T-helper 2 cell (primary cell): ENCODE results near the gene NPAT.
"Not testable (repeated sequence)": the region's sequence is repeated elsewhere in the genome, so short reads cannot be mapped to it uniquely, and the experiment has no call there.

Source experiments
- DNase-seq, 5 experiments: peaks; one replicate each; pipeline versions ENCODE4 v3.0.0 to v3.0.0-alpha.2; 2012 to 2022

Gene NPAT

GRCh38 chr11:108148556-108148955, 73.9 kb downstream of the NPAT start:
- DNase-seq = no peak

DNA sequence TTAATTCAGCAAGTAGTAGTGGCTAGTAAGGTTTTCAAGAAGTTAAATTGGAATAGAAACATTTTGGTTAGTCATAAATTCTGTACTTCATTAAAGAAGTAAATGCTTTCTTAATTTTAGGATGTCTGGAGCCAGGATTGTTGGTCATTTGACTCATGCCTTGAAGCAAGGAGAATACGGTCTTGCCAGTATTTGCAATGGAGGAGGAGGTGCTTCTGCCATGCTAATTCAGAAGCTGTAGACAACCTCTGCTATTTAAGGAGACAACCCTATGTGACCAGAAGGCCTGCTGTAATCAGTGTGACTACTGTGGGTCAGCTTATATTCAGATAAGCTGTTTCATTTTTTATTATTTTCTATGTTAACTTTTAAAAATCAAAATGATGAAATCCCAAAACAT, 75.3 kb downstream of the NPAT start:
- no peak for DNase-seq

DNA sequence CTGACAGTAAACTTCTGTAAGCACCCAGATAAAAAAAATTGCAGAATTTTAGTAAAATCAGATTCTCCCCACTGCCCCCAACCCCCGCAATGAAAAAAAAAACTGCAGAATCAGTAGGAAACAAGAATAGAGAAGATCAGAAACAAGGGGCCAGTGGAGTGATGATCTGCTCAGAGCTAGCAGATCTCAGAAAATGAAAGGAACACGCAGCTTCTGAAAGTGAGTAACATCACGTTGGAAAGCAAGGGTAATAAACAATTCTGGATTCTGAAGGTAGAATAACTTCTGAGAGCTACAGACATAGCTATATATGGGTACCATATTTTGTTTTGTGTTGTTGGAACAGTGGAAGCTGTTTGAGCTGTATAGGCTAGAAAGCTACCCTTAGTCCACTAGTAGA, 77.8 kb downstream of the NPAT start:
- no peak for DNase-seq

GRCh38 chr11:108142304-108142703, 80.1 kb downstream of the NPAT start:
- no peak for DNase-seq

- DNase-seq = peak in 1 of 5 experiments; percentile 24
These were observed 85.2 kb downstream of the NPAT start for GRCh38 chr11:108137212-108137611.

DNA sequence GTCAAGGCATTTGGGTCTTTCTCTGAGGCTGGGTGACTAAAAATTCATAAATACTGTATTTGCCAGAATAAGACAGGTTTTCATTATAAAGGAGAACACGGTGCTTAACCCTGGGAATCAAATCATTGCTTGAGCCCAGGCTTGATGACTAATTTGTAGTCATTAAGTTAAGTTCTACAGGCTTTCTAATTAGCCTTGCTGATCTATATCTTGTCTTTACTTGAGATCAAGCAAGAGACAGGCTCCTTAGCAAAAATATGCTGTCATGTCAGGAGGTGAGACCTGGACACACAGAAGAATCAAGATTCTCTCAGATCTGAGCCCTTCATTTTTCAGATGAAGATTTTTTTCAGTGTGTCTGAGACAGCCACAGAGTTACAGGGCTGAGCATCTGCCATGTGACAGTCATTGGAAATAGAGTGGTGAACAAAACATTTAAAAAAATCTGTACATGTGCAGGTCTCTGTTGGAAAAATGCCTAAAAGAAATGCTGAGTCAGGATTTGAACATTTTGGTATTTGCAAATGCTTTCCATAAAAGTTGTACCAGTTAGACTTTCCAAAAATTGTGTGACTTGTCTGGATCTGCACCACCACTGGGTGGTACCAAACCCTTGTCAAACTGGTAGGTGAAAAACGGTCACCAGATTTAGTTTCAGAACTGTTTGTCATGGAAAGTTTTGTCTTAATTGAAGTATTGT, 86.4 kb downstream of the NPAT start:
- peak in 1 of 5 experiments; percentile 76 for DNase-seq

DNA sequence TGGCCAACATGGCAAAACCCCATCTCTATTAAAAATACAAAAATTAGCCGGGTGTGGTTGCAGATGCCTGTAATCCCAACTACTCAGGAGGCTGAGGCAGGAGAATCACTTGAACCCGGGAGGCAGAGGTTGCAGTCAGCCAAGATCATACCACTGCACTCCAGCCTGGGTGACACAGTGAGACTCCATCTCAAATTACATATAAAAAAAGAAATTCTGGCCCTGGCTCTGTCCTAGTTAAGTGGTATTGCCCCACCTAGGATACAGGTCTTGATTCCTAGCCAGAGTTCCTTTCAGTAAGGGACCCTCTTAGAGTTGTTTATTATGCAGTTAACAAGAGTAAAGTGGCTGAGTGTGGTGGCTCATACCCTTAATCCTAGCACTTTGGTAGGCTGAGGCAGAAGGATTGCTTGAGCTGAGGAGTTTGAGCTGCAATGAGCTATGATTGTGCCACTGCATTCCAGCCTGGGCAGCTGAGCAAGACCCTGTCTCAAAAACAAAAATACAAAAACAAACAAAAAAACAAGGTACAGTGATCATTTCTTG, 89.4 kb downstream of the NPAT start:
- not testable (repeated sequence) for DNase-seq

GRCh38 chr11:108131993-108132392, 90.4 kb downstream of the NPAT start:
- no peak for DNase-seq

GRCh38 chr11:108128772-108129171, 93.7 kb downstream of the NPAT start:
- DNase-seq = no peak

GRCh38 chr11:108125096-108125495, 97.3 kb downstream of the NPAT start:
- no peak for DNase-seq

DNA sequence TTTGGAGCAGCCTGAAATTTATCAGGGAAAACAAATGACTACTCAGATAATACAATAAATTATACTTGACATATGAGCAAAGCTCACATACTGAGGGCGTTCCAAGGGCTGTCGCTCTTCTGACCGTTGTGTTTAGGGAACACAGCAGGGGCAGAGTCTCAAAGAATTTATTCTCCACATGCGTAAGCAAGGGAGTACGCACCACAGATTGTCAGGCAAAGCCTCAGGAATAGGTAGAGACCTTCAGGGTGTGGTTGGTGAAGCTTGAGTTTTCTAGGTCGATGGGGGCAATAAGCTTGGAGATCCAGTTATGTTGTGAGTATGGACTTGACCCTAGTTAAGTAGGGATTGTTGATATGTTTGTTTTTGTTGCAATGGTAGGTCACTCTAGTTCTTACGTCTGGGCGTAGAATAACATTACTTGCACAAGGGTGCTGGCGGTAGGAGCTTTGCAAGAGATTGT, 100.2 kb downstream of the NPAT start:
- no peak for DNase-seq

DNA sequence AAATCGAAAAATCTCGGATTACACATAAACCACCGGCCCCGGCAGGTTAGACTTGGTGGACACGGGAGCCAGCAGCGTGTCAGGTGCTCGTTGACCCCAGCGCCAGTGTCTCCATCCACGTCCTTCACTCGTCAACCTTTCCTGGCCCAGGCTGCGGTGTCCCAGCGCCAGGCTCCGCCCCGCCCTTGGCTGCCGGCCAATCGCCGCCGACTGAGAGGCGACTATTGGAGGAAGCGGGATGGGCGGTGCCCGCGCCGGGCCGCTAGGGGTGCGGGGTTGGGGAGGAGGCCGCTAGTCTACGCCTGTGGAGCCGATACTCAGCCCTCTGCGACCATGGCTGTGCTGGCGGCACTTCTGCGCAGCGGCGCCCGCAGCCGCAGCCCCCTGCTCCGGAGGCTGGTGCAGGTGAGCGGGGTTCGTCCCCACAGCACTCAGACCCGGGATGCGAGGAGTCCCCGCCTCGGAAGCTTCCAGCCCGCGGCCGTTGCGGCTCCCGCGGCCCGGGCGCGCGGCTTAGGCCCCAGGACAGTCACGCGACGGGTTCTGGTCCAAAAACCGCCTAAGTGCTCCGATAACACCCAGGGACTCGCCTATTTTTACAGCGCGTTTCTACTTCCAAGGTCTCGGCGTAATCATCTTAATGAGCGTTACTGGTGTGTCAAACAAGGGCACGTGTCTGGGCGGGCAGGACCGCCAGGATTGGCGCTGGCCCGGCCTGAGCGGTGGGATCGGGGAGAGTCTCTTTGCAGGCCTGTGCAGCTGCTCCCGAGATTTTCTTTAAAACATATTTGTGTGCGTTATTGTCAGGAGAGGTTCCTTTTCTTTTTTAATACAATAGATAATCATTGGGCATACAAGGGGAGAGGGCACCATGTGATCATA, 100.9 kb downstream of the NPAT start, which contains the start of gene ACAT1:
ACAT1 (plus strand) TSS at position 294 of the 882 bp plus-strand sequence; CDS start at position 334, 40 bp downstream.
- peak; percentile 90 to 96 (median 95) for DNase-seq

- not testable (repeated sequence) for DNase-seq
These were observed 101.5 kb downstream of the NPAT start for GRCh38 chr11:108120936-108121273.

GRCh38 chr11:108117746-108118371, 104.6 kb downstream of the NPAT start:
- peak in 1 of 5 experiments; percentile 61 for DNase-seq

- DNase-seq = no peak
These were observed 106.8 kb downstream of the NPAT start for GRCh38 chr11:108115500-108116140.

GRCh38 chr11:108112057-108112456, 110.4 kb downstream of the NPAT start:
- DNase-seq = no peak

- DNase-seq = no peak
These were observed 111.3 kb downstream of the NPAT start for GRCh38 chr11:108111126-108111525.
